Neural progenitor cell (in vitro differentiated cells): ENCODE measurements around the gene AUTS2.

ENCODE experiments used
- EZH2 ChIP-seq: fragments of 200-600 bp; sonication (generic); IDR thresholded peaks from 2 replicates; pipeline ENCODE4 v1.6.1; 2017; ENCODE audit warnings: antibody characterized with exemption, mild to moderate bottlenecking, moderate library complexity
- EZH2phosphoT487 ChIP-seq: fragments of 200-600 bp; sonication (generic); IDR thresholded peaks from 2 replicates; pipeline ENCODE4 v1.6.1; 2017; ENCODE audit warnings: antibody characterized with exemption
- TF ChIP-seq, protein P1 (sequence below): fragments of 200-600 bp; sonication (generic); IDR thresholded peaks from 2 replicates; pipeline ENCODE4 v1.5.1; 2017; ENCODE audit warnings: antibody characterized with exemption, mild to moderate bottlenecking

DNA sequence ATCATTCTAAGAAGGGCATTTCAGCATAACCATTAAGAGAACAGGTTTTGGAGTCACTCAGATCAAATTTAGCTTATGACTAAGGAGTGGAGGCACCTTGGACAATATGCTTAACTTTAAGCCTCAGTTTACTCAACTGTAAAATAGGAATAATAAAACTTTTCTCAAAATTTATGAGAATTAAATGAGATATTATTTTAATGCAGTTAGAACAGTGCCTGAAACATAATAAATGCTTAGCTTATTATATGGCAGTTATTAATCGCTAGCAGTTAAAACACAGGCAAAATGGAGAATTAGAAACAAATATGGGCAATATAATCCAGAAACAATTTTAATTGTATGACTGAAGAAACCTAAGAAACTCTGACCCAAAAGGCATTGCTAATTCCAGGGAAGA, 2.9 kb upstream of the AUTS2 start:
- TF ChIP-seq, protein P1, sequence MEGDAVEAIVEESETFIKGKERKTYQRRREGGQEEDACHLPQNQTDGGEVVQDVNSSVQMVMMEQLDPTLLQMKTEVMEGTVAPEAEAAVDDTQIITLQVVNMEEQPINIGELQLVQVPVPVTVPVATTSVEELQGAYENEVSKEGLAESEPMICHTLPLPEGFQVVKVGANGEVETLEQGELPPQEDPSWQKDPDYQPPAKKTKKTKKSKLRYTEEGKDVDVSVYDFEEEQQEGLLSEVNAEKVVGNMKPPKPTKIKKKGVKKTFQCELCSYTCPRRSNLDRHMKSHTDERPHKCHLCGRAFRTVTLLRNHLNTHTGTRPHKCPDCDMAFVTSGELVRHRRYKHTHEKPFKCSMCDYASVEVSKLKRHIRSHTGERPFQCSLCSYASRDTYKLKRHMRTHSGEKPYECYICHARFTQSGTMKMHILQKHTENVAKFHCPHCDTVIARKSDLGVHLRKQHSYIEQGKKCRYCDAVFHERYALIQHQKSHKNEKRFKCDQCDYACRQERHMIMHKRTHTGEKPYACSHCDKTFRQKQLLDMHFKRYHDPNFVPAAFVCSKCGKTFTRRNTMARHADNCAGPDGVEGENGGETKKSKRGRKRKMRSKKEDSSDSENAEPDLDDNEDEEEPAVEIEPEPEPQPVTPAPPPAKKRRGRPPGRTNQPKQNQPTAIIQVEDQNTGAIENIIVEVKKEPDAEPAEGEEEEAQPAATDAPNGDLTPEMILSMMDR, result no peak
- no peak for TF ChIP-seq EZH2
- TF ChIP-seq EZH2phosphoT487, result no peak
